COLO668 (cell line): ENCODE data around the gene PKNOX2.

ENCODE experiments used
- DNase-seq: peaks from one replicate; lab custom pipeline; 2025; ENCODE audit not compliant: unreplicated experiment; lab: John Stamatoyannopoulos, UW

PKNOX2 gene

GRCh38 chr11:125164422-125165110 is at the start of gene PKNOX2:
TSS of gene PKNOX2 (plus strand) at chr11:125164751. CDS start at chr11:125351306, 186,555 bp downstream.
- DNase-seq, result peak; percentile 55

GRCh38 chr11:125117429-125117828 is 47.1 kb upstream of the PKNOX2 start:
- no peak for DNase-seq

GRCh38 chr11:125123194-125123946 is 41.2 kb upstream of the PKNOX2 start:
- DNase-seq, result no peak

- peak; percentile 31 for DNase-seq
These were observed 40.5 kb upstream of the PKNOX2 start for GRCh38 chr11:125123947-125124617.

GRCh38 chr11:125124618-125124992 is 39.9 kb upstream of the PKNOX2 start:
- no peak for DNase-seq

- no peak for DNase-seq
These were observed 36.1 kb upstream of the PKNOX2 start for GRCh38 chr11:125128450-125128849.

- no peak for DNase-seq
These were observed 35.1 kb upstream of the PKNOX2 start for GRCh38 chr11:125129316-125129993.

- no peak for DNase-seq
These were observed 32.5 kb upstream of the PKNOX2 start for GRCh38 chr11:125132071-125132470.

- DNase-seq, result no peak
These were observed 32.0 kb upstream of the PKNOX2 start for GRCh38 chr11:125132596-125132995.

GRCh38 chr11:125136001-125136400 is 28.6 kb upstream of the PKNOX2 start:
- no peak for DNase-seq

GRCh38 chr11:125138966-125139365 is 25.6 kb upstream of the PKNOX2 start:
- no peak for DNase-seq

- DNase-seq, result no peak
These were observed 24.8 kb upstream of the PKNOX2 start for GRCh38 chr11:125139778-125140177.

- no peak for DNase-seq
These were observed 24.3 kb upstream of the PKNOX2 start for GRCh38 chr11:125140233-125140632.

GRCh38 chr11:125141178-125141577 is 23.4 kb upstream of the PKNOX2 start:
- DNase-seq, result no peak

- no peak for DNase-seq
These were observed 22.6 kb upstream of the PKNOX2 start for GRCh38 chr11:125141686-125142535.

- no peak for DNase-seq
These were observed 18.3 kb upstream of the PKNOX2 start for GRCh38 chr11:125146232-125146631.

GRCh38 chr11:125147280-125147679 is 17.3 kb upstream of the PKNOX2 start:
- no peak for DNase-seq

GRCh38 chr11:125148011-125148410 is 16.5 kb upstream of the PKNOX2 start:
- DNase-seq, result no peak

- no peak for DNase-seq
These were observed 15.8 kb upstream of the PKNOX2 start for GRCh38 chr11:125148743-125149142.

- DNase-seq, result no peak
These were observed 10.7 kb upstream of the PKNOX2 start for GRCh38 chr11:125153837-125154236.
